K562 (cell line): ENCODE measurements around the gene HSDL2. TPM values are rescaled to one million over a fixed set of nuclear protein-coding genes. Genes with fewer than 3 reads are reported as not detected.

Experiments
- ATAC-seq: fragments of 200-7000 bp; cut with Tn5 transposase; 3 replicates; pipeline ENCODE4 v1.9.1; 2020; ENCODE audit warnings: moderate library complexity
- BruUV-seq: library from RNA; stranded (reverse); fragments of 400-500 nt; replicated peaks from 2 replicates; lab custom pipeline; 2021; lab: Mats Ljungman, UMichigan
- CTCF ChIA-PET: fragments of 300-600 bp; formaldehyde crosslinking; extraction: SDS; loops from one replicate; lab custom pipeline; 2021; ENCODE audit warnings: low intra/inter-chr PET ratio; lab: Yijun Ruan, JAX
- POLR2A ChIA-PET: fragments of 300-600, 350-650 bp; sonication (Branson Sonifier 250); formaldehyde crosslinking; extraction: SDS; loops from one replicate; lab custom pipeline; 2021; ENCODE audit warnings: antibody characterized with exemption, inconsistent platforms; lab: Yijun Ruan, JAX
- DNase-seq, 4 experiments: peaks; one replicate each; pipeline versions ENCODE4 v3.0.0 to v3.0.0-alpha.2; 2011 to 2018; ENCODE audit warnings: low spot score in 3 of 4, mixed read lengths in 3 of 4; ENCODE audit errors: extremely low read depth in 1 of 4
- FAIRE-seq: peaks from 2 replicates; lab custom pipeline; 2011; peaks lifted over from hg19 to GRCh38; lab: Jason Lieb, UNC
- H2AFZ ChIP-seq: 2 replicates; pipeline ENCODE4 v1.6.0; 2011; ENCODE audit warnings: low read depth, low read length, control low read depth, inconsistent platforms
- H3K27ac ChIP-seq: fragments of 200-600 bp; 3 replicates; pipeline ENCODE4 v1.8.0; 2011; ENCODE audit warnings: low read depth, mild to moderate bottlenecking, control low read depth, inconsistent platforms, low read length, moderate library complexity, mixed read lengths; ENCODE audit errors: extremely low read depth
- H3K27me3 ChIP-seq, 2 experiments: fragments of 300-600 bp in 1 of 2; 2 replicates in 1 of 2; 3 replicates in 1 of 2; pipeline versions ENCODE4 v1.6.0 to v1.8.0; 2011; ENCODE audit warnings: inconsistent platforms in 2 of 2, low read length in 2 of 2, mild to moderate bottlenecking in 1 of 2, mixed read lengths in 1 of 2, moderate library complexity in 1 of 2; ENCODE audit not compliant: control insufficient read depth in 2 of 2, insufficient read depth in 2 of 2
- H3K36me3 ChIP-seq: fragments of 300-600 bp; 3 replicates; pipeline ENCODE4 v1.8.0; 2011; ENCODE audit warnings: mild to moderate bottlenecking, low read length, inconsistent platforms; ENCODE audit not compliant: control insufficient read depth, insufficient read depth
- H3K4me1 ChIP-seq, 2 experiments: fragments of 200-600 bp in 1 of 2; replicated peaks in 1 of 2; 2 replicates in 1 of 2; 3 replicates in 1 of 2; pipeline versions ENCODE4 v1.5.1 to v1.8.0; 2011; ENCODE audit warnings: inconsistent platforms in 2 of 2, low read length in 2 of 2, mild to moderate bottlenecking in 1 of 2, mixed read lengths in 1 of 2, moderate library complexity in 1 of 2; ENCODE audit not compliant: control insufficient read depth in 2 of 2, insufficient read depth in 2 of 2
- H3K4me2 ChIP-seq: 2 replicates; pipeline ENCODE4 v1.6.1; 2011; ENCODE audit warnings: low read length, control low read depth, inconsistent platforms, mixed read lengths; ENCODE audit not compliant: insufficient read depth
- H3K4me3 ChIP-seq: fragments of 200-600 bp; sonication (generic), shearing (Covaris generic); 2 replicates; pipeline ENCODE4 v1.5.1; 2016; ENCODE audit warnings: control low read depth, inconsistent platforms
- H3K79me2 ChIP-seq: fragments of 200-600 bp; 3 replicates; pipeline ENCODE4 v1.8.0; 2011; ENCODE audit warnings: low read length, inconsistent platforms; ENCODE audit not compliant: control insufficient read depth, insufficient read depth
- H3K9ac ChIP-seq, 2 experiments: 2 replicates each; pipeline versions ENCODE4 v1.6.0 to v1.6.1; 2011; ENCODE audit warnings: low read depth in 2 of 2, low read length in 2 of 2, control low read depth in 1 of 2, inconsistent platforms in 1 of 2, mild to moderate bottlenecking in 1 of 2, mixed read lengths in 1 of 2; ENCODE audit not compliant: insufficient read depth in 1 of 2
- H3K9me1 ChIP-seq: one replicate; pipeline ENCODE4 v1.6.0; 2011; ENCODE audit warnings: inconsistent platforms, mild to moderate bottlenecking, low read length, moderate library complexity; ENCODE audit not compliant: control insufficient read depth, insufficient read depth
- H3K9me3 ChIP-seq: replicated peaks from 2 replicates; pipeline ENCODE4 v1.5.1; 2011; ENCODE audit warnings: low read depth, low read length, inconsistent platforms; ENCODE audit not compliant: control insufficient read depth, insufficient read depth
- H4K20me1 ChIP-seq: replicated peaks from 2 replicates; pipeline ENCODE4 v1.6.1; 2011; ENCODE audit warnings: low read length, inconsistent platforms, mixed read lengths; ENCODE audit not compliant: control insufficient read depth, insufficient read depth
- BACH1 ChIP-seq: fragments of 200-800 bp; sonication (Bioruptor generic); IDR thresholded peaks from 2 replicates; pipeline ENCODE4 v1.6.1; 2016; ENCODE audit warnings: missing genetic modification characterization, missing compliant biosample characterization
- C11orf30 ChIP-seq: fragments of 450-650 bp; IDR thresholded peaks from 2 replicates; pipeline ENCODE4 v1.6.1; 2016; ENCODE audit warnings: low read depth, mild to moderate bottlenecking
- GABPB1 ChIP-seq: sonication (generic); formaldehyde crosslinking; IDR thresholded peaks from 2 replicates; pipeline ENCODE4 v1.8.0; 2022; ENCODE audit warnings: mild to moderate bottlenecking, missing genetic modification reagents
- GTF2A2 ChIP-seq: IDR thresholded peaks from 2 replicates; pipeline ENCODE4 v1.6.1; 2016; ENCODE audit warnings: mild to moderate bottlenecking, missing genetic modification characterization, missing compliant biosample characterization
- MAFF ChIP-seq: IDR thresholded peaks from 2 replicates; pipeline ENCODE4 v1.6.1; 2012; ENCODE audit warnings: low read length, improper control_type of control experiment
- MAFG ChIP-seq: fragments of 450-650 bp; conservative IDR thresholded peaks from 2 replicates; pipeline ENCODE4 v1.6.1; 2016; ENCODE audit warnings: missing genetic modification characterization, missing compliant biosample characterization
- MAFK ChIP-seq: IDR thresholded peaks from 2 replicates; pipeline ENCODE4 v1.6.1; 2011; ENCODE audit warnings: low read length, improper control_type of control experiment
- NFE2 ChIP-seq: IDR thresholded peaks from 2 replicates; pipeline ENCODE4 v1.6.1; 2014; ENCODE audit warnings: antibody characterized with exemption, low read depth
- NFE2L1 ChIP-seq: fragments of 450-650 bp; IDR thresholded peaks from 2 replicates; pipeline ENCODE4 v1.6.1; 2016; ENCODE audit warnings: missing genetic modification characterization, low read depth, mild to moderate bottlenecking, missing compliant biosample characterization, moderate library complexity, borderline replicate concordance
- TEAD1 ChIP-seq, 2 experiments: fragments of 450-650 bp in 1 of 2; sonication (generic) in 1 of 2; formaldehyde crosslinking; IDR thresholded peaks; 2 replicates each; pipeline versions ENCODE4 v1.4.0 to v1.8.0; 2020 to 2022; ENCODE audit warnings: mild to moderate bottlenecking in 2 of 2, missing genetic modification reagents in 1 of 2
- ZNF316 ChIP-seq: fragments of 450-650 bp; IDR thresholded peaks from 2 replicates; pipeline ENCODE4 v1.6.1; 2016
- WGBS: fragments of 100-300 bp; shearing (Covaris generic); methylation state at CpG from one replicate; pipeline ENCODE4 v1.1.6; 2016; ENCODE audit warnings: low coverage, mixed read lengths; ENCODE audit not compliant: insufficient coverage; ENCODE audit errors: missing lambda C conversion rate; 5-methylcytosine and 5-hydroxymethylcytosine counted together
- in situ Hi-C: fragments of 300-500 bp; cut with MboI; formaldehyde crosslinking; loops from 4 replicates; pipeline ENCODE4 v1.15.0; 2018; ENCODE audit warnings: inconsistent platforms, mixed read lengths
- intact Hi-C: fragments of 100-400 bp; cut with micrococcal nuclease; formaldehyde crosslinking; loops from 2 replicates; pipeline ENCODE4 v1.14.2; 2022
- polyA plus RNA-seq, 8 experiments: library from polyadenylated mRNA; depleted of rRNA in 4 of 8; stranded (reverse) in 5 of 8; unstranded in 3 of 8; fragments of >200 nt; fragmentation: Nextera tagmentation in 2 of 8; fragmentation: Illumina TruSeq in 1 of 8; extraction: Ambion mirVana in 2 of 8; extraction: Trizol in 1 of 8; gene quantifications; 2 replicates each; pipeline versions ENCODE4 v1.2.1 to v1.2.3, GENCODE V29; 2011 to 2014; ENCODE audit warnings: inconsistent platforms in 1 of 8, missing spikeins in 1 of 8
- total RNA-seq, 7 experiments: library from RNA; depleted of rRNA in 6 of 7; stranded (reverse); fragments of >200 nt in 6 of 7; fragmentation: Illumina TruSeq in 2 of 7; extraction: Trizol in 2 of 7; gene quantifications; 2 replicates each; pipeline versions ENCODE4 v1.2.1 to v1.2.3, GENCODE V29; 2011 to 2021; ENCODE audit warnings: low replicate concordance in 1 of 7

HSDL2 gene
- total and polyA plus RNA-seq, 9 of the 15 experiments (the other 6 are each of a cell fraction or from before 2014, with no cell fraction given), result 22.8 to 74.1 (median 35.6) TPM

DNA sequence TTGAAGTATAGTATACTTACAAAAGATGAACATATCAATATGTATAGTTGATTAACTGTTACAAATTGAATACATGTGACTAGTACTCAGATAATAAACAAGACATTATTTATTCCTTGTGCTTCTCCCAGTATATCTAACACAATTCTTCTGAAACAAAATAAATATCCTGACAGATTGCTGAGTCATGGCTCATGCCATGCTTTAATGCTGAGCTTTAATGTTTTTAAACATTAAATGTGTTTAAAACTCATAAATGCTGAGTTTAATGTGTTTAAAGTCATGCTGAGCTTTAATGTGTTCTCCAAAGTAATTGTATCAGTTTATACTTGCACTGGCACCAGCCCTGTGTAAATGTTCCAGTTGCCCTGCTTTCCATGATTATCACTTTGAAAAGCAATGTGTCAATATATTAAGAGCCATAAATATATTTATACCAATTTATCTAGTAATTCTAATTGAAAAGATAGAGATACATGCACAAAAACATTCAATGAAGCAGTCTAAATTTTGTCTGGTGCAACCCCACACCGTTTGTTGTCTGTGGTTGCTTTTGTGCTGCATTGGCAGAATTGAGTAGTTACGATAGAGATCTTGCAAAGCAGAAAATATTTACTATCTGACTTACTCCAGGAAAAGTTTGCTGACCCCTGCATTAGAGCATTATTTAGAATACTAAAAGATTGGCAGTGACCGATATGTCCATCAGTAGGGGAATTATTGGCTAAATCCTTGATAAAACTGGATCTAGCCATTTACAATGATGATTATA, 122.5 kb downstream of the HSDL2 start:
- no TSS peak for BruUV-seq
- WGBS, result 62% methylated on average over 3 of the region's 3 CpGs
- peak overlapping the region; percentile 12; the same call in 1 of the 3 replicates for H3K27ac ChIP-seq
- no peak overlapping the region for H3K9ac ChIP-seq
- H3K36me3 ChIP-seq, result 0 out of 3 replicates have a peak, but pooled peaks cover 3% of the 10 kb centered on the region
- ATAC-seq, result no peak
- no peak for FAIRE-seq
- H3K9me1 ChIP-seq, result no peaks in the 10 kb centered on the region
- H3K4me3 ChIP-seq, result no peak overlapping the region
- ChIA-PET POLR2A (interaction anchor here (0.7 to 1.6 kb wide), 2 partner anchors 10 to 20 kb away, joined by 3 to 8 read pairs; no protein-coding TSS in a partner anchor), CTCF (no interaction called here)
- no peaks in the 10 kb centered on the region for H3K27me3 ChIP-seq
- peaks cover 84% of the 10 kb centered on the region for H3K79me2 ChIP-seq
- intact Hi-C loops (loop anchor here (10.0 kb wide), 1 partner anchor 212 kb away; the partner anchor contains the start of gene INIP), in situ Hi-C loops (no loop called here)
- peaks cover 5 to 9% of the 10 kb centered on the region in 2 experiments for H3K4me1 ChIP-seq
- H2AFZ ChIP-seq, result no peak overlapping the region
- H4K20me1 ChIP-seq, result no peaks in the 10 kb centered on the region
- no peak overlapping the region for H3K4me2 ChIP-seq
- no peaks in the 10 kb centered on the region for H3K9me3 ChIP-seq
- peak; percentile 77 for TF ChIP-seq C11orf30
- TF ChIP-seq TEAD1 (CRISPR knock-in tag; IDR thresholded peaks at IDR 0.05), result no peak
- TF ChIP-seq BACH1, result peak; percentile 61; the same call in 1 of the 2 replicates
- TF ChIP-seq ZNF316, result peak; percentile 81
- TF ChIP-seq MAFF, result peak; percentile 86
- peak; percentile 44; the same call in 1 of the 2 replicates for TF ChIP-seq MAFG (tag)
- TF ChIP-seq NFE2L1 (tag), result 0 out of 2 replicates have a peak, but pooled peaks have one; percentile 11
- TF ChIP-seq MAFK, result peak; percentile 85
- no peak for TF ChIP-seq GABPB1 (CRISPR knock-in tag)
- TF ChIP-seq NFE2, result peak; percentile 84
- no peak for TF ChIP-seq GTF2A2 (tag)
- DNase-seq, result no peak
